ENCODE measurements around the gene SPTBN4.

GRCh38 chr19:40575326-40575725 lies 108.5 kb downstream of the SPTBN4 start:
- TF ChIP-seq CTCF (IDR thresholded peaks at IDR 0.05 in 8 of 11, conservative IDR thresholded peaks at IDR 0.05 in 3 of 11) (no peak), POLR2A (IDR thresholded peaks at IDR 0.05) (no peak), POLR2AphosphoS5 (IDR thresholded peaks at IDR 0.05) (no peak)
